CD4-positive, alpha-beta T cell treated with Interleukin-17A for 4 hours (primary cell): ENCODE measurements around the gene SRRM4.
A peak's percentile ranks its signal among the peaks of the same experiment; 100 is the strongest.
"Not testable (repeated sequence)": the region's sequence is repeated elsewhere in the genome, so short reads cannot be mapped to it uniquely, and the experiment has no call there.

ENCODE experiments used
- DNase-seq: peaks from one replicate; pipeline ENCODE4 v3.0.0-alpha.2; 2020; ENCODE audit warnings: mixed read lengths

The SRRM4 gene

DNA sequence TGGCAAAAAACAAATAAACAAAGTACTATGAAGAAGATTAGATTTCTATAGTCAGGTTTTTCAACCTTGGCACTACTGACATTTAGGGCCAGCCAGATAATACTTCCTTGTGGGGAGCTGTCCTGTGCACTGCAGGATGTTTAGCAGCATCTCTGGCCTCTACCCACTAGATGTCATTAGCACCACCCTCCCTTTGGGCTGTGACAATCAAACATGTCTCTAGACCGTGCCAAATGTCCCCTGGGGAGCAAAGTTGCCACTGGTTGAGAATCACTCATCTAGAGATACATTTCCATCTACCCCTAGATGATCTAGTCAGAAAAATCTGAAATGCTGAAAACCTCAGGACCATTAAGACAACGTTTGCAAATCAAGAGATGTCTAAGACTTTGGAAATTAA is 29.9 kb downstream of the SRRM4 start:
- DNase-seq = no peak

DNA sequence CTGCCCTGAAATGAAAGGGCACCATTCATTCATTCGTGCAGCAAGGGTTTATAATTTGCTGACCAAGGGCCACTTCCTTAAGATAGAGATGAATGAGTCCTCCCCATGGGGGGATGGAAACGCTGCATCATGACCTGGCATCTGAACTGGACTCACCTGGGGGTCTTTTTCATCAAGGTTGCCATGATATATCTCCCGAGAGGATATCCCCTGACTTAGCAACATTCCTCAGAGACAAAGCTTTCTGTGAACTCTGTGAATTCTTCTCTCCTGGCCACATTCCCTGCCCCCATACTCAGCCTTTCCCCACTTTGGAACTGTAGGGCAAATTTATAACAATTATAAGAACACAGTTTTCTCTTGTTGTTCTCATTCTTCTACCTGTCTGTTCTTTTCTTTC is 30.8 kb downstream of the SRRM4 start:
- DNase-seq = no peak

GRCh38 chr12:119013023-119013422 is 31.7 kb downstream of the SRRM4 start:
- DNase-seq = no peak

DNA sequence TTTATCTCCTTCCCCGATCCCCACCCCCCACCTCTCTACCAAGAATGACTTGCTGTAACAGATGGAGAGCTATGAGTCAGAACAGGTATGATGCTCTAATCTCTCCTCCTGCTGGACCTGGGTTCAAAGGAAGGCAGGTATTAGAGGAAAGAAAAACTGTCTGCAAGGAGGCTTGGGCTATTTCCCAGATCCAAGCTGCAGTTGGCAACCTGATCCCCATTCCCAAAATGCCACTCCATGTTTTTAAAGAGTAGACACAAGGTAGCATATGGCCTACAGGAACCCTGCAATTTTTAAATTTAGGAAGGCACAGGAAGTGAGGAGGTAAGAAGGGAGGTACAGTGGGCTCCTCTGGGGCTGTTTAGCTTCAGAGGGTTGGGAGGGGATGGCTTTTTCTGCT is 33.0 kb downstream of the SRRM4 start:
- no peak for DNase-seq

GRCh38 chr12:119016715-119017114 is 35.4 kb downstream of the SRRM4 start:
- DNase-seq = no peak

DNA sequence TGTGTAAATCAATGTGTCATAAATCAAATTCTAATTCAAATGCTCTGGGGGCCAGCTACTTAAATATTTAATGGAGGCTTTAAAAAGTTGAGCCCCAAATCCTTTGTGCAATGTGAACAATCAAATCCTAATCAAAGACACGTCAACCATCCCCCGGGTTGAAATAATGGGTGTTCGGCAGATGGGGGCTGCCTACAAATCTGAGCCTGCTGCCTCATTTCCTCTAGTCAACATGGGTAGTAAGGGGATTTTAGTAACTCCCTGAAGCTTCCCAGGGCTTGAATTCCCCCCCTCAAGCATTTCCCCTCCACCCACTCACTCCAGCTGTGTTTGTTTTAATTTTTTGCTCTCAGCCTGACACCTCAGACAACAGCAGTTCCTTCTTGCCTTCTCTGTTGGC is 37.8 kb downstream of the SRRM4 start:
- DNase-seq = no peak

DNA sequence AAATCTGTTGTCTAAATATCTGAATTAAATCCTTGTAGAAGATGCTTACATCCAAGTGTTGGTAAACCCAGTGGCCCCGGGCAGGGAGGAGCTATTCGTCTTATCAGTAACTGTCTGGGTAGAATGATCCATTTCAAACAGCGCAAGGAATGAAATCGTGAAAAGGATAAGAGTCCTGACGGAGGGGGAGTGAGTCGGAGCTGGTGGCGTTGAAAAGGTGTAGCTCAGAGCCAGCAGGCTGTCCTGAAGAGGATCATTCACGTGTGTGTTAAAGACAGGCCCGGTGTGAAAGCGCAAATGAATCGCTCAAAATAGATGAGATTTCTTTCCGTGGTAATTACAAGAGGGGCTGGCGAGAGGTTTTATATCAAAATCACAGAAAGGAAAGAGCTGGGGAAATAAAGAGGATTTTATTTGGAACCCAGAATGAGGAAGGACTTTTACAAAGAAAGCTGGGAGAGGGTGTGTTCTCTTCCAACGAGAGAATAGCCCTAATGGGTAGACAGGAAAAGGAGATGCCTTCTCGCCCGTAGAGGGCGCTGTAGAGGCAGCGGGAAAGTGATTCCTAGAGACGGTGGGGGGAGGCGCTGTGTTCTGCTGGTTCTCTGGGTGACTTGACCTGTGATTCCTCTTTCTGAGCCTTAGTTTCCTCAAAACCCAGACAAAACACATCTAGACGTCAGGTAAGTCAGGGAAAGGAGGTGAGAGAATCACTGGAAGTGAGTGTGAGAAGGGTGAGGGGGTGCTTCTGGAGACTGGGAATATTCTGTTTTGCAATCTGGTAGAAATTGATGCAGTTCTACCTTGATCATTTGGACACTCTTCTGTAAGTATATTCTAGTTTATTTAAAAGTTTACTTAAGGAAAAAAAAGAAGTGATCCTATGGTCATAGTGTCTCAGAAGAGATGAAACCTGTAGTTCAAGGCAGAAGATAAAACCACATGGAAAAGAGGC is 39.3 kb downstream of the SRRM4 start:
- no peak for DNase-seq

- DNase-seq = no peak
These were observed 43.0 kb downstream of the SRRM4 start for GRCh38 chr12:119024356-119024755.

DNA sequence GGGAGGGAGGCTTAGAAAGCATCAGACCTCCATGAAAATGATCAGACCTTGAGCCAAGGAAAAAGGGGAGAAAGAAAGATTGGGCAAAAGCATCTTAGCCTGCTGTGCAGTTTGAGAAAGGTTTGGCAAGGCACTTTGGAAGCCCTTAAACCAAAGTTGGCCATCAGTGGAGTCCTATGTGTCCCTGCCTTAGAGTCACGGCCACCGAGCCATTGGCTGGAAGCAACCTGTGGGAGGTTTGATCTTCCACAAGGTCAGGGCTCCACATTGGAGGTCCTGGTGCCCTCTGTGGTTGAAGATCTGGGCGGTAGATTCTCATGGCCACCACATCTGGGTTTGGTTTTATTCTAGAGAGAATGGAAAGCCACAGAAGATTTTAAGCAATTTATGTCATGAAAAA is 44.4 kb downstream of the SRRM4 start:
- DNase-seq = no peak

GRCh38 chr12:119033332-119033731 is 52.0 kb downstream of the SRRM4 start:
- not testable (repeated sequence) for DNase-seq

GRCh38 chr12:119036878-119037825 is 55.8 kb downstream of the SRRM4 start:
- peak; percentile 10 for DNase-seq

- DNase-seq = no peak
These were observed 62.8 kb downstream of the SRRM4 start for GRCh38 chr12:119044094-119044493.

- no peak for DNase-seq
These were observed 66.3 kb downstream of the SRRM4 start for GRCh38 chr12:119047641-119048040.

GRCh38 chr12:119050663-119051062 is 69.3 kb downstream of the SRRM4 start:
- DNase-seq = no peak

DNA sequence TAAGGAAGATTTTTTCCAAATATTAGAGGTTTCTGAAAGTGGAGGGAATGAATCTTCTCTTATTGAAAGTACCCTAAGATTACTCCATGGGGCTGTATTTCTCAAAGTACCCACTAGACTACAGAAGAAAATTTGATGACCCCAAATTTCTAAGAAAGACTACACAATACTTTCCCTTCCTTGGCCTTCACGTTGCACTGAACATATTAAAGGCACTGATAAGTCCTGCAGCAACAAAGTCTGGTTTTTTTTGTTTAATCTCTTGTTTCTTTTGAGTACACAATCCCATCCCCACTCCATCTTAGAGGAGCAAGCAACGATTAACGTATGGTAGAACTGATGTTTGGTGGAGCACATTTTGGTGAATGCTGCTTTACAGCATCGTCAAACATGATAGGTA is 70.1 kb downstream of the SRRM4 start:
- no peak for DNase-seq

- DNase-seq = no peak
These were observed 70.7 kb downstream of the SRRM4 start for GRCh38 chr12:119052001-119052400.

DNA sequence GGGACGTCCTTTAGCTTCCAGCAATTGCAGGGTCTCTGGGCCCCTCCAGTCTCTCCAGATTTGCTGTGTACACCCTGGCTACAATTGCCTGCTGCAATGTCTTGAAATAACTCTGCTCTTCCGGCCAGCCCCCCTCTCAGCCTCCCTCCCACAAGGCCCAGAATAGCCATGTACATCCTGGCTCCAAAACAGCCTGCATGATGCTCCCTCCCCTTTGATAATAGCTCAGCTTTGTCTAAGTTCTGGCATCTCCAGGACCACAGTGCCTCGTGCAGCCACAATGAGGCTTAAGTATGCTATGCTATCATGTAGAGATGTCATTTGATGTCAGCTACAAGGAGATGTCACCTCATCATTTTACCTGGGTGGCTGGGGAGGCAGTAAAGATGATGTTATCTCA is 74.6 kb downstream of the SRRM4 start:
- no peak for DNase-seq

GRCh38 chr12:119060847-119061796 is 79.8 kb downstream of the SRRM4 start:
- DNase-seq = peak; percentile 9

GRCh38 chr12:119068129-119068856 is 87.0 kb downstream of the SRRM4 start:
- no peak for DNase-seq

- no peak for DNase-seq
These were observed 87.9 kb downstream of the SRRM4 start for GRCh38 chr12:119069147-119069642.

DNA sequence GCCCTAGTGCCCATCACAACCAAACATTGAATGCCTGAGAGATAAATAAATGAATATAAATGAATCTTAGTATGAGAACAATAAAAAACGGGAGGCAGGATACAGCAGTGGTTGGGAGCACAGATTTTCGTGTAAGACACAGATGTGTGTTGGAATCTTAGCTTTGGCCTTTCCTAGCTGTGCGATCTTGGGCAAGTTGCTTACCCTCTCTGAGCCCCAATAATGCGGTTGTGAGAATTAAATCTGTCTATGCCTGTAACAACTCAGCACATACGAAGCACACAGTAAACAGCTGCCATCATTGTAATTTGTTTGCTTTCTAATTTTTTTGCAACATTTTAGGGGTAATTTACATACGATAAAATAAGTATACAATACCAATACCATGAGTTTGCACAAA is 89.8 kb downstream of the SRRM4 start:
- no peak for DNase-seq
